SK-N-MC (cell line): Measurements from ENCODE around the gene CPNE9.

ENCODE experiments used
- DNase-seq: peaks from one replicate; pipeline ENCODE4 v3.0.0-alpha.2; 2011; ENCODE audit warnings: low read depth, low spot score
- H3K27ac ChIP-seq: fragments of 200-600 bp; sonication (generic); 2 replicates; pipeline ENCODE4 v1.5.1; 2016; ENCODE audit warnings: mixed run types
- H3K36me3 ChIP-seq: fragments of 200-600 bp; sonication (generic); 2 replicates; pipeline ENCODE4 v1.6.1; 2017; ENCODE audit warnings: antibody characterized with exemption, low read length, mixed read lengths; ENCODE audit not compliant: insufficient read depth
- H3K4me3 ChIP-seq: fragments of 200-600 bp; sonication (generic); 2 replicates; pipeline ENCODE4 v1.5.1; 2016
- H3K9ac ChIP-seq: fragments of 200-600 bp; sonication (generic); 2 replicates; pipeline ENCODE4 v1.8.0; 2017; ENCODE audit warnings: mixed run types, mixed read lengths; ENCODE audit not compliant: insufficient read length
- H3K9me3 ChIP-seq: fragments of 200-600 bp; sonication (generic); 2 replicates; pipeline ENCODE4 v1.6.1; 2017; ENCODE audit warnings: low read depth, mild to moderate bottlenecking, antibody characterized with exemption, low read length, moderate library complexity, mixed read lengths
- EZH2 ChIP-seq: fragments of 200-600 bp; sonication (generic); IDR thresholded peaks from one replicate; pipeline ENCODE4 v1.6.1; 2017; ENCODE audit warnings: antibody characterized with exemption
- FOXP2 ChIP-seq: optimal IDR thresholded peaks from 2 replicates; pipeline ENCODE3; 2011; ENCODE audit warnings: mild to moderate bottlenecking, moderate library complexity; ENCODE audit not compliant: insufficient read depth; ENCODE audit errors: extremely low read length, control extremely low read depth
- POLR2AphosphoS5 ChIP-seq: IDR thresholded peaks from 2 replicates; pipeline ENCODE4 v1.6.1; 2012; ENCODE audit warnings: mild to moderate bottlenecking, low read depth, low read length, borderline replicate concordance

Gene CPNE9

GRCh38 chr3:9701006-9701405, 2.6 kb upstream of the CPNE9 start:
- no peak overlapping the region for H3K27ac ChIP-seq
- no peak overlapping the region for H3K4me3 ChIP-seq
- DNase-seq, result no peak
- TF ChIP-seq POLR2AphosphoS5, result no peak
- no peak for TF ChIP-seq EZH2
- no peaks in the 10 kb centered on the region for H3K36me3 ChIP-seq
- no peak overlapping the region for H3K9ac ChIP-seq
- H3K9me3 ChIP-seq, result no peaks in the 10 kb centered on the region

GRCh38 chr3:9701711-9702110, 1.9 kb upstream of the CPNE9 start:
- no peak overlapping the region for H3K4me3 ChIP-seq
- no peak for DNase-seq
- H3K9me3 ChIP-seq, result no peaks in the 10 kb centered on the region
- H3K36me3 ChIP-seq, result no peaks in the 10 kb centered on the region
- no peak overlapping the region for H3K27ac ChIP-seq
- H3K9ac ChIP-seq, result no peak overlapping the region
- no peak for TF ChIP-seq POLR2AphosphoS5
- no peak for TF ChIP-seq FOXP2
- no peak for TF ChIP-seq EZH2

DNA sequence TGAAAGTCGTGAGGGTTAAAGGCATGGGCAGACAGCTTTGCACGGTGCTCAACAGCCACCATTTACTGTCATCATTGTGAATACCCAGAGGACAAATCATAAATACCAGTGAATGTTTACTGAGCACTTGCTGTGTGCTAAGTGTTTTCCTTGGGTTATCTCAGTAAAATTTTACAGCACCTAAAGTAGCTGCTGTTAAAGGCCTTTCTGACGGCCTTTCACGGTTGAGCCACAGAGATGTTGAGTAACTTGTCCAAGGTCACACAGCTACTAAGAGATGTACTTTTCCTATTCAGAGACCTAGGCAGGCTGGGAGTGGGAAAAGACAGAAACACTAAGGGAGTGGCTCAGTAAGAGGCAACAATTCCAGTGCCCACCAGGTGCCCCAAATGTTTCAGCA, 393 bp upstream of the CPNE9 start:
- no peak overlapping the region for H3K27ac ChIP-seq
- no peak for DNase-seq
- no peaks in the 10 kb centered on the region for H3K36me3 ChIP-seq
- H3K9me3 ChIP-seq, result no peaks in the 10 kb centered on the region
- no peak overlapping the region for H3K4me3 ChIP-seq
- no peak overlapping the region for H3K9ac ChIP-seq
- no peak for TF ChIP-seq POLR2AphosphoS5

- Histone ChIP-seq H3K9ac (no peak overlapping the region), H3K9me3 (no peaks in the 10 kb centered on the region), H3K4me3 (peak overlapping the region; percentile 30; the same call in 1 of the 2 replicates), H3K36me3 (no peaks in the 10 kb centered on the region), H3K27ac (no peak overlapping the region)
- DNase-seq, result no peak
- TF ChIP-seq EZH2 (no peak), POLR2AphosphoS5 (no peak), FOXP2 (no peak)
Observed at GRCh38 chr3:9704347-9705322, 1.0 kb downstream of the CPNE9 start.

DNA sequence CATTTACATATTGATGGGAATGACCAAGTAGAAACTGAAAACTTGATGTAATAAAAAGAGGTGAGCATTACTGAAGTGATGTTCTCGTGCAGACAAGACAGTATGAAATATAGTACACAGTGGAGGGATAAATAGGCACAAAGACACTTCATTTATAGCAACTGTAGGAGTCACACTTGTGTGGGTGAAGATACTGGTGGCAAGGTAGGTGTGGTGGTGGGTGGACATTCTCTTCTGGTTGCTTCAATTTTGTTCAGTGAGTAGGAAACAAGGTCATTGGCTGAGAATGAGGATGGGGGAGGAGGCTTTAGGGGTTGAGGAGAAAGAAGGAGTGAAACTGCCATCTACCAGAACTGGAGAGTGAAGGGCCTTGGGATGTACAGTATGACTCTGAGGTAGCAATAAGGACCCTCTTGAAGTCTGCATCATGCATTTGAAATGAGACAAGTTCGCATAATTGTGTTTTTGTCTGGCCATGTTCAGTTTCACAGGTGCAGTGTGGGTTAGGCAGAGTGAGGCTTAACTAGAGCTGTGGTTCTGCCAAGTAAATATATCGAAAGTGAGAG, 6.6 kb downstream of the CPNE9 start:
- no peak for DNase-seq
- no peaks in the 10 kb centered on the region for H3K9me3 ChIP-seq
- TF ChIP-seq FOXP2 (no peak), POLR2AphosphoS5 (no peak), EZH2 (no peak)

DNA sequence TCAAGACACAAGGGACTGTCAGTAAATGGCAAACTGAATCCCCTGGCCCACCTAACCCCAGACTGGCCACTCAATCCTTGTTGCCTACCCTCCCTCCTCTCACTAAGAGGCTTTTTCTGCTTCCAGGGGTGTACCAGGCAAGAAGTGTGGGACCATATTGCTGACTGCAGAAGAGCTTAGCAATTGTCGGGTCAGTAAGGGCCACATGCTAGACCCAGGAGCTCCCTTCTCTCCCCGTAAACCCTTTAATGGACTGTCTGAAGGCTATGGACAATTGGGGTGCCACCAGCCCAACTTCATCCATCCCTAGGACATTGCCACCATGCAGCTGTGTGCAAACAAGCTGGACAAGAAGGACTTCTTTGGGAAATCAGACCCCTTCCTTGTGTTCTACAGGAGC, 8.8 kb downstream of the CPNE9 start:
- no peaks in the 10 kb centered on the region for H3K36me3 ChIP-seq
- H3K4me3 ChIP-seq, result no peak overlapping the region
- no peak overlapping the region for H3K27ac ChIP-seq
- H3K9me3 ChIP-seq, result no peaks in the 10 kb centered on the region
- DNase-seq, result no peak
- TF ChIP-seq EZH2 (no peak), FOXP2 (no peak), POLR2AphosphoS5 (no peak)
- no peak overlapping the region for H3K9ac ChIP-seq

More for the DNA sequence above, 6.6 kb downstream of the CPNE9 start:
- H3K4me3 ChIP-seq, result no peak overlapping the region
- H3K36me3 ChIP-seq, result no peaks in the 10 kb centered on the region
- H3K9ac ChIP-seq, result no peak overlapping the region
- no peak overlapping the region for H3K27ac ChIP-seq

DNA sequence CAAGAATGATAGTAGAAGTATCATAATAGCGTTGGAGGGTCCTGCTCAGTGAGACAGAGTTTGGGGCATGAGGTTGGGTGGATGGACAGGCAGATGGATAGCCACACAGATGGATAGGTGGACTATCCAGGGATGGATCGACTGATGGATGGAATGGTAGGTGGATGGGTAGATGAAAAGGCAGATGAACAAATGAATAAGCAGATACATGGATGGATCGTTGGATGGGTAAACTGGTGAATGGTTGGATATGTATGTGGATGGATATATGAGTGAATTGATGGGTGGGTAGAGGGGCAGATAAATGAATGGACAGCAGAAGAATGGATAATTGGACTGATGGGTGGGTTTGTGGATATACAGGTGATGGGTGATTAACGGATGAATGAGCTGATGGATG, 9.5 kb downstream of the CPNE9 start:
- H3K36me3 ChIP-seq, result no peaks in the 10 kb centered on the region
- TF ChIP-seq POLR2AphosphoS5 (no peak), FOXP2 (no peak), EZH2 (no peak)
- no peak overlapping the region for H3K9ac ChIP-seq
- no peak overlapping the region for H3K4me3 ChIP-seq
- H3K9me3 ChIP-seq, result no peaks in the 10 kb centered on the region
- H3K27ac ChIP-seq, result no peak overlapping the region
- DNase-seq, result no peak

GRCh38 chr3:9715136-9715535, 11.5 kb downstream of the CPNE9 start:
- no peak overlapping the region for H3K27ac ChIP-seq
- TF ChIP-seq POLR2AphosphoS5, result no peak
- no peak for TF ChIP-seq EZH2
- no peak for TF ChIP-seq FOXP2
- no peak overlapping the region for H3K9ac ChIP-seq
- H3K36me3 ChIP-seq, result no peaks in the 10 kb centered on the region
- no peak for DNase-seq
- H3K9me3 ChIP-seq, result no peaks in the 10 kb centered on the region
- no peak overlapping the region for H3K4me3 ChIP-seq
